Mesendoderm (in vitro differentiated cells): ENCODE data around the gene SHTN1.

Source experiments
- DNase-seq: peaks from one replicate; pipeline ENCODE4 v3.0.0; 2013
- H2AK5ac ChIP-seq: 2 replicates; pipeline ENCODE4 v1.6.1; 2013; ENCODE audit warnings: low read length, inconsistent platforms
- H2BK120ac ChIP-seq: 2 replicates; pipeline ENCODE4 v1.6.1; 2013; ENCODE audit warnings: low read depth, mild to moderate bottlenecking, low read length, moderate library complexity, mixed read lengths
- H2BK15ac ChIP-seq: replicated peaks from 2 replicates; pipeline ENCODE4 v1.6.1; 2013; ENCODE audit warnings: low read depth, mild to moderate bottlenecking, moderate library complexity
- H2BK5ac ChIP-seq: 2 replicates; pipeline ENCODE4 v1.6.1; 2013; ENCODE audit warnings: low read length, inconsistent platforms
- H3K18ac ChIP-seq: 2 replicates; pipeline ENCODE4 v1.6.1; 2013; ENCODE audit warnings: mild to moderate bottlenecking, low read length, mixed read lengths
- H3K23ac ChIP-seq: one replicate; pipeline ENCODE4 v1.6.1; 2013; ENCODE audit warnings: low read length
- H3K27ac ChIP-seq: 2 replicates; pipeline ENCODE4 v1.5.1; 2013; ENCODE audit warnings: low read depth, mild to moderate bottlenecking, inconsistent platforms, low read length, moderate library complexity
- H3K27me3 ChIP-seq: 2 replicates; pipeline ENCODE4 v1.6.1; 2013; ENCODE audit warnings: low read length, control low read depth, mild to moderate bottlenecking, inconsistent platforms; ENCODE audit not compliant: insufficient read depth, poor library complexity
- H3K36me3 ChIP-seq: 2 replicates; pipeline ENCODE4 v1.6.1; 2013; ENCODE audit warnings: low read length, inconsistent platforms; ENCODE audit not compliant: control insufficient read depth, insufficient read depth
- H3K4ac ChIP-seq: one replicate; pipeline ENCODE4 v1.6.1; 2013; ENCODE audit warnings: low read depth, mild to moderate bottlenecking, low read length, moderate library complexity
- H3K4me1 ChIP-seq: 2 replicates; pipeline ENCODE4 v1.6.1; 2013; ENCODE audit warnings: low read depth, low read length, inconsistent platforms; ENCODE audit not compliant: control insufficient read depth
- H3K4me2 ChIP-seq: 2 replicates; pipeline ENCODE4 v1.6.1; 2013; ENCODE audit warnings: low read length
- H3K4me3 ChIP-seq: 2 replicates; pipeline ENCODE4 v1.5.1; 2013; ENCODE audit warnings: mild to moderate bottlenecking, low read length
- H3K56ac ChIP-seq: one replicate; pipeline ENCODE4 v1.6.1; 2013; ENCODE audit warnings: low read length
- H3K79me1 ChIP-seq: 2 replicates; pipeline ENCODE4 v1.6.1; 2013; ENCODE audit warnings: low read length, inconsistent platforms
- H3K79me2 ChIP-seq: 2 replicates; pipeline ENCODE4 v1.6.1; 2013; ENCODE audit warnings: mild to moderate bottlenecking, low read length; ENCODE audit not compliant: control insufficient read depth, insufficient read depth
- H3K9ac ChIP-seq: 2 replicates; pipeline ENCODE4 v1.6.1; 2013; ENCODE audit warnings: low read length, inconsistent platforms
- H4K5ac ChIP-seq: one replicate; pipeline ENCODE4 v1.6.1; 2013; ENCODE audit warnings: low read length
- H4K8ac ChIP-seq: one replicate; pipeline ENCODE4 v1.6.1; 2013; ENCODE audit warnings: low read depth, mild to moderate bottlenecking, control low read depth, low read length, moderate library complexity
- WGBS: extraction: QIAGEN DNeasy Blood & Tissue Kit; methylation state at CpG from one replicate; pipeline ENCODE4 v1.1.7; 2013; ENCODE audit warnings: low lambda C conversion rate, missing lambda C conversion rate; ENCODE audit not compliant: insufficient coverage; ENCODE audit errors: extremely low coverage; 5-methylcytosine and 5-hydroxymethylcytosine counted together

Gene SHTN1

GRCh38 chr10:116852246-116852645, 152.7 kb downstream of the SHTN1 start:
- H3K4me3 ChIP-seq, result no peak overlapping the region
- H3K27me3 ChIP-seq, result no peaks in the 10 kb centered on the region
- no peaks in the 10 kb centered on the region for H3K79me1 ChIP-seq
- no peak overlapping the region for H2BK15ac ChIP-seq
- no peak overlapping the region for H3K4ac ChIP-seq
- no peaks in the 10 kb centered on the region for H3K79me2 ChIP-seq
- no peak overlapping the region for H4K8ac ChIP-seq
- no peak overlapping the region for H3K27ac ChIP-seq
- H3K9ac ChIP-seq, result no peak overlapping the region
- H3K56ac ChIP-seq, result no peak overlapping the region
- H2AK5ac ChIP-seq, result peak overlapping the region; percentile 9
- H3K18ac ChIP-seq, result no peak overlapping the region
- peak overlapping the region; percentile 3 for H3K23ac ChIP-seq
- no CpG with 5 or more reads among the region's 1 CpG for WGBS
- no peak overlapping the region for H2BK5ac ChIP-seq
- DNase-seq, result no peak
- no peak overlapping the region for H2BK120ac ChIP-seq
- H4K5ac ChIP-seq, result no peak overlapping the region
- H3K36me3 ChIP-seq, result no peaks in the 10 kb centered on the region
- peaks cover 13% of the 10 kb centered on the region for H3K4me1 ChIP-seq
- no peak overlapping the region for H3K4me2 ChIP-seq

- DNase-seq, result peak; percentile 76
- Histone ChIP-seq H3K4me2 (peak overlapping the region; percentile 95), H3K23ac (peak overlapping the region; percentile 29), H2BK15ac (no peak overlapping the region), H4K8ac (no peak overlapping the region), H3K79me2 (no peaks in the 10 kb centered on the region), H3K27ac (peak overlapping the region; percentile 18), H4K5ac (peak overlapping the region; percentile 81), H3K36me3 (no peaks in the 10 kb centered on the region), H3K79me1 (no peaks in the 10 kb centered on the region), H3K27me3 (no peaks in the 10 kb centered on the region), H3K56ac (peak overlapping the region; percentile 92), H3K18ac (peak overlapping the region; percentile 19), H2BK120ac (no peak overlapping the region), H2AK5ac (peak overlapping the region; percentile 38), H3K4me3 (no peak overlapping the region), H3K9ac (peak overlapping the region; percentile 87), H2BK5ac (peak overlapping the region; percentile 67), H3K4me1 (peaks cover 13% of the 10 kb centered on the region), H3K4ac (no peak overlapping the region)
- no CpG with 5 or more reads among the region's 10 CpGs for whole genome bisulfite sequencing
Measured at GRCh38 chr10:116850058-116850611, 154.9 kb downstream of the SHTN1 start.

GRCh38 chr10:116849248-116850057, 155.5 kb downstream of the SHTN1 start, which contains the start of gene ENO4:
Gene ENO4 (plus strand): TSS chr10:116849499. CDS start chr10:116849567, 68 bp downstream.
- Histone ChIP-seq H3K4me2 (peak within 1 kb of the TSS; percentile 95), H4K8ac (no peak within 1 kb of the TSS), H3K4ac (peak within 1 kb of the TSS; percentile 21), H3K4me3 (peak within 1 kb of the TSS; percentile 80), H3K27ac (peak within 1 kb of the TSS; percentile 63), H3K36me3 (no peaks in the 10 kb centered on the region), H3K9ac (peak within 1 kb of the TSS; percentile 87), H3K27me3 (no peaks in the 10 kb centered on the region), H3K18ac (peak within 1 kb of the TSS; percentile 64), H3K56ac (peak within 1 kb of the TSS; percentile 92), H2AK5ac (peak within 1 kb of the TSS; percentile 38), H3K79me2 (no peaks in the 10 kb centered on the region), H3K79me1 (no peaks in the 10 kb centered on the region), H3K23ac (peak within 1 kb of the TSS; percentile 29), H4K5ac (peak within 1 kb of the TSS; percentile 81), H2BK120ac (no peak within 1 kb of the TSS), H3K4me1 (peaks cover 13% of the 10 kb centered on the region), H2BK5ac (peak within 1 kb of the TSS; percentile 67), H2BK15ac (no peak within 1 kb of the TSS)
- peak; percentile 97 for DNase-seq
- WGBS, result no CpG with 5 or more reads among the region's 55 CpGs

DNA sequence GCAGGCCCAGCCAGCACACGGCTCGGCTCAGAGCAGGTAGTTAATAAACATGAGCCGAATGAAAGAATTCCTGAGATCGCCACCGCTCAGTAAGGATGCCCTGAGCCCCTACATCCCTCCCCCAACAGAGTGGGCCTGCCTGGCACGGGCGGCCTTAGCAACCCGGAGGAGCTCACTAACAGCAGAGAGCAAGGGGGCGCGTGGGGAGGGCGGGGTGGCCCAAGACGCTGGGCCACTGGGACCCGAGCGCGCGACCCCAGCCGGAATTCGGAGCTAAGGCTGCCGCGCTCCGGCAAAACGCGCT, 156.1 kb downstream of the SHTN1 start:
- no peaks in the 10 kb centered on the region for H3K36me3 ChIP-seq
- H3K4me2 ChIP-seq, result peak overlapping the region; percentile 93
- H3K23ac ChIP-seq, result no peak overlapping the region
- H2AK5ac ChIP-seq, result no peak overlapping the region
- H3K4ac ChIP-seq, result peak overlapping the region; percentile 21
- H2BK120ac ChIP-seq, result no peak overlapping the region
- peak overlapping the region; percentile 92 for H3K56ac ChIP-seq
- peak overlapping the region; percentile 64 for H3K18ac ChIP-seq
- H2BK5ac ChIP-seq, result no peak overlapping the region
- no peak for DNase-seq
- H3K27ac ChIP-seq, result peak overlapping the region; percentile 63
- no peaks in the 10 kb centered on the region for H3K79me1 ChIP-seq
- no peaks in the 10 kb centered on the region for H3K27me3 ChIP-seq
- peaks cover 13% of the 10 kb centered on the region for H3K4me1 ChIP-seq
- H4K5ac ChIP-seq, result peak overlapping the region; percentile 24
- H4K8ac ChIP-seq, result no peak overlapping the region
- WGBS, result no CpG with 5 or more reads among the region's 23 CpGs
- no peak overlapping the region for H2BK15ac ChIP-seq
- peak overlapping the region; percentile 80 for H3K4me3 ChIP-seq
- peak overlapping the region; percentile 87 for H3K9ac ChIP-seq
- no peaks in the 10 kb centered on the region for H3K79me2 ChIP-seq

- H2AK5ac ChIP-seq, result no peak overlapping the region
- peak overlapping the region; percentile 64 for H3K18ac ChIP-seq
- H4K8ac ChIP-seq, result no peak overlapping the region
- no peak for DNase-seq
- H3K27ac ChIP-seq, result no peak overlapping the region
- H3K4ac ChIP-seq, result no peak overlapping the region
- H3K4me3 ChIP-seq, result peak overlapping the region; percentile 80
- H3K79me1 ChIP-seq, result no peaks in the 10 kb centered on the region
- peak overlapping the region; percentile 93 for H3K4me2 ChIP-seq
- no peak overlapping the region for H2BK120ac ChIP-seq
- no peak overlapping the region for H2BK5ac ChIP-seq
- H4K5ac ChIP-seq, result no peak overlapping the region
- peaks cover 13% of the 10 kb centered on the region for H3K4me1 ChIP-seq
- WGBS, result no CpG with 5 or more reads among the region's 17 CpGs
- H3K56ac ChIP-seq, result peak overlapping the region; percentile 92
- H3K23ac ChIP-seq, result no peak overlapping the region
- no peaks in the 10 kb centered on the region for H3K27me3 ChIP-seq
- H3K9ac ChIP-seq, result peak overlapping the region; percentile 87
- H3K79me2 ChIP-seq, result no peaks in the 10 kb centered on the region
- H2BK15ac ChIP-seq, result no peak overlapping the region
- H3K36me3 ChIP-seq, result no peaks in the 10 kb centered on the region
Measured at GRCh38 chr10:116848032-116848943, 156.7 kb downstream of the SHTN1 start.
